Measurements from ENCODE around the gene SYNPO.

SYNPO gene

GRCh38 chr5:150607105-150607504 lies 33.4 kb upstream of the SYNPO start:
- Histone ChIP-seq H3K27ac (ENCODE audit: low read depth, low read length) (no peak overlapping the region), H3K4me2 (ENCODE audit: low read depth, low read length, poor library complexity, severe bottlenecking) (no peak overlapping the region), H3K36me3 (ENCODE audit: low read length) (no peaks in the 10 kb centered on the region), H3K27me3 (ENCODE audit: low read length) (no peaks in the 10 kb centered on the region), H3F3A (ENCODE audit: insufficient read depth) (no peaks in the 10 kb centered on the region), H3K9me2 (replicated peaks; ENCODE audit: insufficient read depth, low read length) (no peaks in the 10 kb centered on the region), H3K79me2 (ENCODE audit: insufficient read depth, low read length) (no peaks in the 10 kb centered on the region), H2AFZ (ENCODE audit: low read depth, low read length, severe bottlenecking) (no peak overlapping the region), H3K9me3 (ENCODE audit: insufficient read depth, low read length) (no peaks in the 10 kb centered on the region), H3K9ac (ENCODE audit: low read length) (no peak overlapping the region), H3K4me3 (ENCODE audit: insufficient read depth, low read length, poor library complexity, severe bottlenecking) (no peak overlapping the region), H4K20me1 (ENCODE audit: low read depth, low read length) (no peaks in the 10 kb centered on the region)
- TF ChIP-seq CTCF (IDR thresholded peaks at IDR 0.05; ENCODE audit: insufficient read depth, low read length, poor library complexity, severe bottlenecking) (no peak), EZH2phosphoT487 (conservative IDR thresholded peaks at IDR 0.05; ENCODE audit: low read length) (no peak)

- Histone ChIP-seq H3F3A (ENCODE audit: insufficient read depth) (no peaks in the 10 kb centered on the region), H2AFZ (ENCODE audit: low read depth, low read length, severe bottlenecking) (no peak overlapping the region), H4K20me1 (ENCODE audit: low read depth, low read length) (no peaks in the 10 kb centered on the region), H3K9me2 (replicated peaks; ENCODE audit: insufficient read depth, low read length) (no peaks in the 10 kb centered on the region), H3K27ac (ENCODE audit: low read depth, low read length) (no peak overlapping the region), H3K79me2 (ENCODE audit: insufficient read depth, low read length) (no peaks in the 10 kb centered on the region), H3K27me3 (ENCODE audit: low read length) (no peaks in the 10 kb centered on the region), H3K9me3 (ENCODE audit: insufficient read depth, low read length) (no peaks in the 10 kb centered on the region), H3K4me2 (ENCODE audit: low read depth, low read length, poor library complexity, severe bottlenecking) (no peak overlapping the region), H3K9ac (ENCODE audit: low read length) (no peak overlapping the region), H3K36me3 (ENCODE audit: low read length) (no peaks in the 10 kb centered on the region), H3K4me3 (ENCODE audit: insufficient read depth, low read length, poor library complexity, severe bottlenecking) (no peak overlapping the region)
- TF ChIP-seq EZH2phosphoT487 (conservative IDR thresholded peaks at IDR 0.05; ENCODE audit: low read length) (no peak), CTCF (IDR thresholded peaks at IDR 0.05; ENCODE audit: insufficient read depth, low read length, poor library complexity, severe bottlenecking) (no peak)
Observed at GRCh38 chr5:150607991-150608390, 32.5 kb upstream of the SYNPO start.

- Histone ChIP-seq H3K27ac (ENCODE audit: low read depth, low read length) (no peak overlapping the region), H3K9me3 (ENCODE audit: insufficient read depth, low read length) (no peaks in the 10 kb centered on the region), H3K79me2 (ENCODE audit: insufficient read depth, low read length) (no peaks in the 10 kb centered on the region), H3K4me2 (ENCODE audit: low read depth, low read length, poor library complexity, severe bottlenecking) (no peak overlapping the region), H3K4me3 (ENCODE audit: insufficient read depth, low read length, poor library complexity, severe bottlenecking) (no peak overlapping the region), H3K27me3 (ENCODE audit: low read length) (no peaks in the 10 kb centered on the region), H3K9me2 (replicated peaks; ENCODE audit: insufficient read depth, low read length) (no peaks in the 10 kb centered on the region), H3F3A (ENCODE audit: insufficient read depth) (no peaks in the 10 kb centered on the region), H3K36me3 (ENCODE audit: low read length) (no peaks in the 10 kb centered on the region), H4K20me1 (ENCODE audit: low read depth, low read length) (no peaks in the 10 kb centered on the region), H3K9ac (ENCODE audit: low read length) (no peak overlapping the region), H2AFZ (ENCODE audit: low read depth, low read length, severe bottlenecking) (no peak overlapping the region)
- no peak for TF ChIP-seq CTCF (IDR thresholded peaks at IDR 0.05; ENCODE audit: insufficient read depth, low read length, poor library complexity, severe bottlenecking)
- TF ChIP-seq EZH2phosphoT487 (conservative IDR thresholded peaks at IDR 0.05; ENCODE audit: low read length): no peak
Observed at GRCh38 chr5:150608991-150609390, 31.5 kb upstream of the SYNPO start.
